T-helper 2 cell treated with Interferon-gamma antibody and Interleukin-4, amounts not matched to agents 5 μg/mL and 100 μg/mL, for 36 hours (primary cell): ENCODE results near the gene COG1.
"Not testable (repeated sequence)": the region's sequence is repeated elsewhere in the genome, so short reads cannot be mapped to it uniquely, and the experiment has no call there.

Experiments
- DNase-seq: peaks from one replicate; pipeline ENCODE4 v3.0.0; 2021; ENCODE audit warnings: low spot score
- H3K27ac Mint-ChIP-seq: one replicate; pipeline ENCODE4 v1.8.0; 2021; ENCODE audit warnings: mild to moderate bottlenecking, mixed read lengths
- H3K27me3 Mint-ChIP-seq: one replicate; pipeline ENCODE4 v1.8.0; 2021; ENCODE audit warnings: low read depth, mixed read lengths
- H3K36me3 Mint-ChIP-seq: one replicate; pipeline ENCODE4 v1.8.0; 2021; ENCODE audit warnings: low read depth, mixed read lengths
- H3K4me1 Mint-ChIP-seq: one replicate; pipeline ENCODE4 v1.8.0; 2021; ENCODE audit warnings: low read depth, mixed read lengths
- H3K4me3 Mint-ChIP-seq: one replicate; pipeline ENCODE4 v1.8.0; 2022; ENCODE audit warnings: mild to moderate bottlenecking, moderate library complexity, mixed read lengths
- H3K9me3 Mint-ChIP-seq: one replicate; pipeline ENCODE4 v1.8.0; 2021; ENCODE audit warnings: mixed read lengths

COG1 gene, protein sequence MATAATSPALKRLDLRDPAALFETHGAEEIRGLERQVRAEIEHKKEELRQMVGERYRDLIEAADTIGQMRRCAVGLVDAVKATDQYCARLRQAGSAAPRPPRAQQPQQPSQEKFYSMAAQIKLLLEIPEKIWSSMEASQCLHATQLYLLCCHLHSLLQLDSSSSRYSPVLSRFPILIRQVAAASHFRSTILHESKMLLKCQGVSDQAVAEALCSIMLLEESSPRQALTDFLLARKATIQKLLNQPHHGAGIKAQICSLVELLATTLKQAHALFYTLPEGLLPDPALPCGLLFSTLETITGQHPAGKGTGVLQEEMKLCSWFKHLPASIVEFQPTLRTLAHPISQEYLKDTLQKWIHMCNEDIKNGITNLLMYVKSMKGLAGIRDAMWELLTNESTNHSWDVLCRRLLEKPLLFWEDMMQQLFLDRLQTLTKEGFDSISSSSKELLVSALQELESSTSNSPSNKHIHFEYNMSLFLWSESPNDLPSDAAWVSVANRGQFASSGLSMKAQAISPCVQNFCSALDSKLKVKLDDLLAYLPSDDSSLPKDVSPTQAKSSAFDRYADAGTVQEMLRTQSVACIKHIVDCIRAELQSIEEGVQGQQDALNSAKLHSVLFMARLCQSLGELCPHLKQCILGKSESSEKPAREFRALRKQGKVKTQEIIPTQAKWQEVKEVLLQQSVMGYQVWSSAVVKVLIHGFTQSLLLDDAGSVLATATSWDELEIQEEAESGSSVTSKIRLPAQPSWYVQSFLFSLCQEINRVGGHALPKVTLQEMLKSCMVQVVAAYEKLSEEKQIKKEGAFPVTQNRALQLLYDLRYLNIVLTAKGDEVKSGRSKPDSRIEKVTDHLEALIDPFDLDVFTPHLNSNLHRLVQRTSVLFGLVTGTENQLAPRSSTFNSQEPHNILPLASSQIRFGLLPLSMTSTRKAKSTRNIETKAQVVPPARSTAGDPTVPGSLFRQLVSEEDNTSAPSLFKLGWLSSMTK

DNA sequence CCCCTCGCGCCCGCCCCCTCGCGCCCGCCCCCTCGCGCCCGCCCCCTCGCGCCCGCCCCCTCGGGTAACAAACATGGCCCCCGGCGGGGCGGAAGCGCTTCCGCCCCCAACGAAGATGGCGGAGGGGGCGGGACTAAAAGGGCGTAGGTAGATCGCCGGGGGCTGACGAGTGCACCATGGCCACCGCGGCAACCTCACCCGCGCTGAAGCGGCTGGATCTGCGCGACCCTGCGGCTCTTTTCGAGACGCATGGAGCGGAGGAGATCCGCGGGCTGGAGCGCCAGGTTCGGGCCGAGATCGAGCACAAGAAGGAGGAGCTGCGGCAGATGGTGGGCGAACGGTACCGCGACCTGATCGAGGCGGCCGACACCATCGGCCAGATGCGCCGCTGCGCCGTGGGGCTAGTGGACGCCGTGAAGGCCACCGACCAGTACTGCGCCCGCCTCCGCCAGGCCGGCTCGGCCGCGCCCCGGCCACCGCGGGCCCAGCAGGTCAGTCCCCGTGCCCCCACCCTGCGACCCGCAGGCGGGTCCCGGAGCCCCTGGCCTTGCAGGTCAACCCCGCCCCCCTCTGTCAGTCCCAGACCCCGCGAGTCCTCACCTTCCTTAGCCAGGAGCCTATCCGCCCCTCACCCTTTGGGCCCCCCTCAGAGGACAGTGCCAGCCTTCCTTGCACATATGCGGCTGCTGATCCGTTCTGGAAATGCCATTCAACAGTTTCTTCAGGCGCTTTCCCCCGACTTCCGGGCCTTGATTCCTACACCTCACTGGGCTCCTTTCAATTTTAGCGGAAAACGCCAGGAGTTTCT, at the start of gene COG1:
Gene COG1 (plus strand): TSS at position 162 of the 808 bp plus-strand sequence. CDS start 15 bp downstream, at position 177.
- peak; percentile 64 for DNase-seq
- Mint-ChIP-seq H3K9me3 (no peaks in the 10 kb centered on the region), H3K27me3 (no peaks in the 10 kb centered on the region), H3K4me1 (peaks cover 24% of the 10 kb centered on the region), H3K36me3 (peaks cover 15% of the 10 kb centered on the region), H3K27ac (peak within 1 kb of the TSS; percentile 99), H3K4me3 (peak within 1 kb of the TSS; percentile 98)

DNA sequence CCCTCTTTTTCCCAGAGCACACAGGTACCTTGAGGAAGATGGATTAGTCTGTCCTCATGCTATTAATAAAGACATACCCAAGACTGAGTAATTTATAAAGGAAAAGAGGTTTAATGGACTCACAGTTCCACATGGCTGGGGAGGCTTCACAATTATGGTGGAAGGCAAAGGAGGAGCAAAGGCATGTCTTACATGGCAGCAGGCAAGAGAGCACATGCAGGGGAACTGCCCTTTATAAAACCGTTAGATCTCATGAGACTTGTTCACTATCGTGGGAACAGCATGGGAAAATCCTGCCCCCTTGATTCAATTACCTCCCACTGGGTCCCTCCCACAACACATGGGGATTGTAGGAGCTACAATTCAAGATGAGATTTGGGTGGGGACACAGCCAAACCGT, 48.6 kb upstream of the COG1 start:
- H3K36me3 Mint-ChIP-seq, H3K27me3 Mint-ChIP-seq, DNase-seq, H3K4me1 Mint-ChIP-seq, H3K4me3 Mint-ChIP-seq, H3K27ac Mint-ChIP-seq: not testable (repeated sequence)
- peaks cover 30% of the 10 kb centered on the region for H3K9me3 Mint-ChIP-seq

DNA sequence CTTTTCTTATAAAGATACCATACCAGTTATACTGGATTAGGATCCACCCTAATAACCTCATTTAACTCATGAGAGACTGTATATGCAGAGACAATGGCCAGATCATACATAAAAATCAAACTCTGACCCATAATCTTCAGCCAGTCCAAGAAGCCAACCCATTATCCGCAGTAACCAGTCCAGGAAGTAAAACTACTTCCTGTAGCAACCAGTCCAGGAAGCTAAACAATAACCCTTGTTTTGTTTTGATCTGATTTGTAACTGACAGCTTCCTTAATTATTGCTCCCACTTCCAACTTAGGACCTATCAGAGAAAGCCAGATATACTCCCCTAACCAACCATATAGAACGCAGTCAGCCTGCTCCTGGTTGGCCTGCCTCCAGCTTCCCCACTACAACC, 47.2 kb upstream of the COG1 start:
- Mint-ChIP-seq H3K9me3 (peaks cover 32% of the 10 kb centered on the region), H3K4me3 (no peak overlapping the region), H3K4me1 (peaks cover 9% of the 10 kb centered on the region), H3K36me3 (no peaks in the 10 kb centered on the region), H3K27me3 (peaks cover 12% of the 10 kb centered on the region), H3K27ac (no peak overlapping the region)
- no peak for DNase-seq

DNA sequence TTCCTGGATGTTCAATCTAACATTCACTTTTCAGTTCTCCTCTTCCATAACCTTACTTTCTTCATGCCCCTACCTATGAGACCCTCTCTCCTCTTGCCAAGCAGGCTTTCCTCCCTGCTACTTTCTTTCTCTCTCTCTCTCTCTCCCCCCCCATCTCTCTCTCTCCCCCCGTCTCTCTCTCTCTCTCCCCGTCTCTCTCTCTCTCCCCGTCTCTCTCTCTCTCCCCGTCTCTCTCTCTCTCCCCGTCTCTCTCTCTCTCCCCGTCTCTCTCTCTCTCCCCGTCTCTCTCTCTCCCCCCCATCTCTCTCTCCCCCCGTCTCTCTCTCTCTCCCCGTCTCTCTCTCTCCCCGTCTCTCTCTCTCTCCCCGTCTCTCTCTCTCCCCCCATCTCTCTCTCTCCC, 45.1 kb upstream of the COG1 start:
- H3K9me3 Mint-ChIP-seq = peaks cover 32% of the 10 kb centered on the region
- H3K36me3 Mint-ChIP-seq, DNase-seq, H3K27ac Mint-ChIP-seq, H3K4me1 Mint-ChIP-seq, H3K4me3 Mint-ChIP-seq: not testable (repeated sequence)
- H3K27me3 Mint-ChIP-seq = peaks cover 13% of the 10 kb centered on the region

DNA sequence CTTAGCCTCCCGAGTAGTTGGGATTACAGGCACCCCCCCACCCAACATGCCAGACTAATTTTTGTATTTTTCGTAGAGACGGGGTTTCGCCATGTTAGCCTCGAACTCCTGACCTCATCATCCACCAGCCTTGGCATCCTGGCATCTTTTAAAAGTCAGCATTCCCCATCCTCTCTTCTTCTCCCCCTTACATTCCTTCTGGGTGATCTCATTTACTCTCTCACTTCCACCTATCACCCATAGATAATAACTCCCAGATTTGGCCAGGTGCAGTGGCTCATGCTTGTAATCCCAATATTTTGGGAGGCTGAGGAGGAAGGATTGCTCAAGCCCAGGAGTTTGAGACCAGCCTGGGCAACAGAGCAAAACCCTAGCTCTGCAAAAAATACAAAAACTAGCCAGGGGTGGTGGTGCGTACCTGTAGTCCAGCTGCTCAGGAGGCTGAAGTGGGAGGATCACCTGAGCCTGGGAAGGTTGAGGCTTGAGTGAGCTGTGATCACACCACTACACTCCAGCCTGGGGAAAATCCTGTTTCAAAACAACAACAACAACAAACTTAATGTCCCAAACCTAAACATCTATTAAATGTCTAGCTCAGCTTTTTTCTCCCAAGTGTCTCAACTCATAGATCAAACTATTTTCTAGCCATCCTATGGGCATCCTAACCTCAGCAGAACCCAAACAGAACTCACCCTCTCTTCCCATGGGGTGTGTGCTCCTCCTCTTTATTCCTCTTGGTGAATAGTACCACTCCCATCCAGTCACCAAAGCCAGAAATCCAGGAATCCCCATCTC, 44.1 kb upstream of the COG1 start:
- DNase-seq = no peak
- no peaks in the 10 kb centered on the region for H3K36me3 Mint-ChIP-seq
- peaks cover 13% of the 10 kb centered on the region for H3K27me3 Mint-ChIP-seq
- H3K4me1 Mint-ChIP-seq = no peaks in the 10 kb centered on the region
- H3K9me3 Mint-ChIP-seq = peaks cover 32% of the 10 kb centered on the region
- H3K27ac Mint-ChIP-seq = no peak overlapping the region
- no peak overlapping the region for H3K4me3 Mint-ChIP-seq

DNA sequence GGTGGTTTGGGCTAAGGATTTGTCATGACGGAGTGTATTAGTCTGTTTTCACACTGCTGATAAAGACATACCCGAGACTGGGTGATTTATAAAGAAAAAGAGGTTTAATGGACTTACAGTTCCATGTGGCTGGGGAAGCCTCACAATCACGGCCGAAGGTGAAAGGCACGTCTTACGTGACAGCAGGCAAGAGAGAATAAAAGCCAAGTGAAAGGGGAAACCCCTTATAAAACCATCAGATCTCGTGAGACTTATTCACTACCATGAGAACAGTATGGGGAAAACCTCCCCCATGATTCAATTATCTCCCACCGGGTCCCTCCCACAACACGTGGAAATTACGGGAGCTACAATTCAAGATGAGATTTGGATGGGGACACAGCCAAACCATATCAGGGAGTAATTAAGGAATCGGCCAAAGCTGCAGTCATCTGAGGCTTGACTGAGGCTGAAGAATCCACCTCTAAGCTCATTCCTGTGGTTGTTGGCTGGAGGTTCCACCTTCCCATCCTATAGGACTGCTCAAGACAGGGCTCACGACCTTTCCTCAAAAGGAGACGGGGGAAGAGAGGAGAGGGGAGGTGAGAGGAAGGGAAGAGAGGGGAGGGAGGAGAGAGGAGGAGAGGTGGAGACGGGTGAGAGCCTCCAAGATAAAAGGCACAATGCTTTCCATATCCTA, 42.1 kb upstream of the COG1 start:
- H3K4me1 Mint-ChIP-seq, H3K27ac Mint-ChIP-seq, DNase-seq, H3K36me3 Mint-ChIP-seq, H3K4me3 Mint-ChIP-seq: not testable (repeated sequence)
- H3K27me3 Mint-ChIP-seq = peaks cover 13% of the 10 kb centered on the region
- H3K9me3 Mint-ChIP-seq = peaks cover 15% of the 10 kb centered on the region

DNA sequence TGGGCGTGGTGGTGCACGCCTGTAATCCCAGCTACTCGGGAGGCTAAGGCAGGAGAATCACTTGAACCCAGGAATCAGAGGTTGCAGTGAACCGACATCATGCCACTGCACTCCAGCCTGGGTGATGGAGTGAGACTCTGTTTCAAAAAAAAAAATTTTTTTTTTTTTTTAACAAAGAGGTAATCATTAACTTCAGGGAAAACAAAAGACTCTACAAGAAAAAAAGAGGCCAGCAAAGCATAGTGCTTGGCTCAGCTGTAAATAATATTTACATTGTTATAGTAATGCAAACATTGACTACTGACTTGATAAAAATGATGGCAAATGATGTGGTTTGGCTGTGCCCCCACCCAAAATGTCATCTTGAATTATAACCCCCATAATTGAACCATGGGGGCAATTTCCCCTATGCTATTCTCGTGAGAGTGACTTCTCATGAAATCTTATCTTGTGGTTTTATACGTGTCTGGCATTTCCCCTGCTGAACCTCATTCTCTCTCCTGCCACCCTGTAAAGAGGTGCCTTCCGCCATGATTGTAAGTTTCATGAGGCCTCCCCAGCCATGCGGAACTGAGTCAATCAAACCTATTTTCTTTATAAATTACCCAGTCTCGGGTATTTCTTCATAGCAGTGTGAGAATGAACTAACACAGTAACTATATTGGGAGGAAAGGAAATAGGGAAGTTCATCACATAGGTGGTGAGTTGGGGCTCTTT, 40.8 kb upstream of the COG1 start:
- H3K27ac Mint-ChIP-seq = no peak overlapping the region
- no peak for DNase-seq
- H3K36me3 Mint-ChIP-seq = no peaks in the 10 kb centered on the region
- H3K4me1 Mint-ChIP-seq = peaks cover 3% of the 10 kb centered on the region
- peaks cover 5% of the 10 kb centered on the region for H3K9me3 Mint-ChIP-seq
- H3K27me3 Mint-ChIP-seq = peaks cover 13% of the 10 kb centered on the region
- no peak overlapping the region for H3K4me3 Mint-ChIP-seq

DNA sequence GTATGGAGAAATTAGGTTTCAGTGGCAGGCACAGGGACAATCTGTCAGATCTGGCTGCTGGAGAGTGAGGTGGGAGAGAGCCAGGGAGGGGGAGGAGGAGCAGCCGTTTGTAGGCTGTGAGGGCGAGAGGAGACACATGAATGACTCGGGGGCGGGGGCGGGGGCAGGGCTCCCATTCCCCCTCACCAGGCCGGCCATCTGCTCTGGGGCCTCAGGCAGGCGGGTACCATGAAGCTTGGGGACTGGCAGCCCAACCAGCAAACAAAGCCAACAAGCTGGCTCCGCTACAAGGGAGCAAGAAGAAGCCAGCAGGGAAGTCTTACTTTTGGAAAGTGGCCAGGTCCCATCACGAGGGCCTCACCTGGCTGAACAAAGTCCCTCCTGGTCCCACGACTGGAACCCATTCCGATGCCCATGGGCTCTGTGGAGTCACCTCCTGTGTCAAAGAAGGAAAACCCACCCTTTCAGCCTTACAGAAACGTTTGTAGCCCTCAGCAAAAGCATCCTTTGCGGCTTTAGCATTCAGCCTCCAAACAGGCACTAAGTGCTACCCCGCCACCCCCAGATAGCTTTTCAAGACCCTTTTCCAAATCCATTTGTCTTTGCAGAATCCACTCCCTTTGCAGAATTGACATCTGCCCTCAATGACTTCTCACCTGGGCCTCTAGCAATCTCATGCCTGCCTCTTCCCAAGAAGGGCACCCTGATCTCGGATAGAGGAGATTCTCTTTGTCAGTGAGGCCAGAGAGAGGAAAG, 37.3 kb upstream of the COG1 start:
- DNase-seq = no peak
- Mint-ChIP-seq H3K4me1 (peaks cover 4% of the 10 kb centered on the region), H3K9me3 (no peaks in the 10 kb centered on the region), H3K27me3 (peaks cover 10% of the 10 kb centered on the region), H3K36me3 (no peaks in the 10 kb centered on the region), H3K4me3 (no peak overlapping the region), H3K27ac (no peak overlapping the region)

DNA sequence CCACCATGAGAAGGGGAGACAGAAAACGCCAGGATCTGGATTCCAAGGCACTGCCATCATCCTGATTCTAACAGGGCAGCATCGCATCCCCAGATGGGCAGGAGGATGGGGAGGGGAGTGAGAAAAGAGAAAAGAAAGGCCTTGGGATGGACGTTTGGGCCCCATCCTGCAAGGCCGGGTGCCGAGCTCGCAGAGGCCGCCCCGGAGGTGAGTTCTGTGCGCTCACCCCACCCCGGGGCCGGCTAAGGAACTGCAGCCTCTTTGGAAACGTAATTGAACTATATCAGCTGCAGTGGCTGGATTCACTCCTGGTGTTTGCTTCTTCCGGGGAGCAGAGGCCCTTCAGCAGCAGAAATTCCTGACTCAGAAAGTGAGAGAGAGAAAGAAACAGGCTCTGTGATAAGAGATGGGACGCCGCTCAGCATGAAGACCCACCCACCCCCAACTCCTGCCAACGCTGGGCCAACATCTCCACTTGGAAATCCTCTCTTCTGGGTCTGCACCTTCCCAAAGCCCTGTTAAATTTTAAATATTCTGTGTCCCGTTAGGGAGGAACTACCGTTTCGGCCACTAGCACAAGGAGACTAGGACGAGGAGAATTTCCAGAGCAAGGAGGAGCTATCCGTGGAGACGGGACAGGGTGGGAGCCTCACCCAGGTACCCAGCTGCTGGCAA, 36.6 kb upstream of the COG1 start:
- peaks cover 13% of the 10 kb centered on the region for H3K27me3 Mint-ChIP-seq
- no peaks in the 10 kb centered on the region for H3K9me3 Mint-ChIP-seq
- no peak overlapping the region for H3K27ac Mint-ChIP-seq
- H3K4me3 Mint-ChIP-seq = no peak overlapping the region
- H3K4me1 Mint-ChIP-seq = peaks cover 6% of the 10 kb centered on the region
- H3K36me3 Mint-ChIP-seq = no peaks in the 10 kb centered on the region
- DNase-seq = peak; percentile 39

DNA sequence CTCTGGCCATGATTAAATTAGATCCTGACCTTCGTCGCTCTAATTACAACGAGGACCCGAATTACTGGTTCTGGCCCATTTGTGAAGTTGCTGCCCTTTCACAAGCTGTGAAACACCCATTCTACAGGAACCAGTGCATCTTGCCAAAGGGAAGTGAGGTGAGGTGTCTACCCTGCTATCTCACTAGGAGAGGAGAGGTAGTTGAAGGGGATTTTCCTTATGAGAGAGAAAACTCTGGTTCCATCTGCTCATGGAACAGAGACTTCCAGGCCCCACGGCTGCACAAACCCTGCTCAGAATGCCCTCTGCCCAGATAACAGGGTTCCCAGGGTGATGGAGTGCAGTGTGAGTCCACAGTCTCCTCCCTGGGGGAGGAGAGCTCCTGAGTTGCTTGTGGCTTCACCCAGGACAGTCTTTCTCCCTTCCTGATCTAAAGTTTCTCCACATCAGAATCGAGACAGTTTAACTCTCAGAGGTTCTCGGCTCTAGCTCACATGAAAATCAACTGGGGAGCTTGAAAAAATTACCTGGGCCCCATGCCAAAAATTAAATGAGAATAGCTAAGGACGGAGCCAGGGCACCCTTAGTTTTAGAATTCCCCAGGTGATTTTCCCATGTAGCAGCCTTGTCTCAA, 35.9 kb upstream of the COG1 start:
- H3K36me3 Mint-ChIP-seq = no peaks in the 10 kb centered on the region
- H3K27me3 Mint-ChIP-seq = peaks cover 16% of the 10 kb centered on the region
- H3K4me1 Mint-ChIP-seq = peaks cover 6% of the 10 kb centered on the region
- H3K27ac Mint-ChIP-seq = no peak overlapping the region
- DNase-seq = no peak
- H3K4me3 Mint-ChIP-seq = no peak overlapping the region
- no peaks in the 10 kb centered on the region for H3K9me3 Mint-ChIP-seq

DNA sequence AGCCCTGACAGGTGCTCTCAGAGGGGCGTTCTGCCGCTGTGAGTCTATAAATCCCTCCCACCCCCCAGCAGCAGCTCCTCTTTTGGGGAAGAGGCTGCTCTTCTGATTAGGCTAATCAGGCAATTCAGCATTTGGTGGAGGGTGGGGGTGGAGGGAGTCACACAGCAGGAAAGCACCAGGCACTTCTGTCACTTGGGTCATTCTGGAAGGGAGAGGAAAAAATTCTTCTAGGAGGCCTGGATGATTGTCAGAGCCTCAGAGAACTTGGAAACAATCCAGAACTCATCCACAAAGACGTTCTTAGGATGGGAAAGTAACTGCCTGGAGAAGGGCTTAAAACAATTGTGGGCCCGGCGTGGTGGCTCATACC, 35.3 kb upstream of the COG1 start:
- H3K4me3 Mint-ChIP-seq = no peak overlapping the region
- H3K27me3 Mint-ChIP-seq = peaks cover 18% of the 10 kb centered on the region
- H3K36me3 Mint-ChIP-seq = no peaks in the 10 kb centered on the region
- no peaks in the 10 kb centered on the region for H3K9me3 Mint-ChIP-seq
- DNase-seq = no peak
- H3K27ac Mint-ChIP-seq = no peak overlapping the region
- H3K4me1 Mint-ChIP-seq = peaks cover 6% of the 10 kb centered on the region
